ENCODE measurements around the gene TMEM63C.
A peak's percentile ranks its signal among the peaks of the same experiment; 100 is the strongest.

DNA sequence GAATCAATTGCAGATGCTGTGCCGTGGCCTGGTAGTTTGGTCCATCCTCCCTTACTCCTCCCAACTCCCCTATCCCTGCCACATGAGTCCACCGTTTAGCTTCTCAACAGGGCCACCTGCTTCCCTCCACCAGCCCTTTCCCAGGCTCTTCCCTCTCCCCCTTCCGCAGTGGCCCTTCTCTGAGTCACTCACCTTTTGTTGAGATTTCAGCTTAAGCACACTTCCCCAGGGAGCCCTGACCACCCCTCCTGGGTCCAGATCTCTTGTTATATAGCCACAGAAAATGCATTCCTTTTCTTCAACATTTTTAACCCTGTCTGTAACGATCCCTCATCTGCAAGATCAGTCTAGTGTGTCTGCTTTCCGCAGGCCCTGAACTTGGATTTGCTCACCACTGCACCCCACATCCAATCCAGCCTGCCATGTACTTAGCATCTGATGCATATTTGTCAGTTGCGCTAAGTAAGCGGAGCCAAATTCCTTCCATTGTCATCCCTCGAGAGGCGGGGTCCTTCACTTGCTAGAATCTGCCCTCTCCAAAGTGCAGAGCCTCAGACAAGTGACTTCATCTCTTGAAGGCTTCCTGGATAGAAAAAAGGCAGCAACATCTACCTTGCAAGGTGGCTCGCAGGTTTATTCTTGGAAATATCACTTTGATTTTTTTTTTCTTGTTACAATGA is 41.1 kb downstream of the TMEM63C start:
- TF ChIP-seq, protein P1, sequence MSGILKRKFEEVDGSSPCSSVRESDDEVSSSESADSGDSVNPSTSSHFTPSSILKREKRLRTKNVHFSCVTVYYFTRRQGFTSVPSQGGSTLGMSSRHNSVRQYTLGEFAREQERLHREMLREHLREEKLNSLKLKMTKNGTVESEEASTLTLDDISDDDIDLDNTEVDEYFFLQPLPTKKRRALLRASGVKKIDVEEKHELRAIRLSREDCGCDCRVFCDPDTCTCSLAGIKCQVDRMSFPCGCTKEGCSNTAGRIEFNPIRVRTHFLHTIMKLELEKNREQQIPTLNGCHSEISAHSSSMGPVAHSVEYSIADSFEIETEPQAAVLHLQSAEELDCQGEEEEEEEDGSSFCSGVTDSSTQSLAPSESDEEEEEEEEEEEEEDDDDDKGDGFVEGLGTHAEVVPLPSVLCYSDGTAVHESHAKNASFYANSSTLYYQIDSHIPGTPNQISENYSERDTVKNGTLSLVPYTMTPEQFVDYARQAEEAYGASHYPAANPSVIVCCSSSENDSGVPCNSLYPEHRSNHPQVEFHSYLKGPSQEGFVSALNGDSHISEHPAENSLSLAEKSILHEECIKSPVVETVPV (CRISPR knock-in tag; IDR thresholded peaks at IDR 0.05), result no peak
- TF ChIP-seq ZNF70 (CRISPR knock-in tag; IDR thresholded peaks at IDR 0.05), result peak; percentile 70
- TF ChIP-seq BACH2 (CRISPR knock-in tag; IDR thresholded peaks at IDR 0.05; ENCODE audit: borderline replicate concordance), result no peak
- TF ChIP-seq, protein P2, sequence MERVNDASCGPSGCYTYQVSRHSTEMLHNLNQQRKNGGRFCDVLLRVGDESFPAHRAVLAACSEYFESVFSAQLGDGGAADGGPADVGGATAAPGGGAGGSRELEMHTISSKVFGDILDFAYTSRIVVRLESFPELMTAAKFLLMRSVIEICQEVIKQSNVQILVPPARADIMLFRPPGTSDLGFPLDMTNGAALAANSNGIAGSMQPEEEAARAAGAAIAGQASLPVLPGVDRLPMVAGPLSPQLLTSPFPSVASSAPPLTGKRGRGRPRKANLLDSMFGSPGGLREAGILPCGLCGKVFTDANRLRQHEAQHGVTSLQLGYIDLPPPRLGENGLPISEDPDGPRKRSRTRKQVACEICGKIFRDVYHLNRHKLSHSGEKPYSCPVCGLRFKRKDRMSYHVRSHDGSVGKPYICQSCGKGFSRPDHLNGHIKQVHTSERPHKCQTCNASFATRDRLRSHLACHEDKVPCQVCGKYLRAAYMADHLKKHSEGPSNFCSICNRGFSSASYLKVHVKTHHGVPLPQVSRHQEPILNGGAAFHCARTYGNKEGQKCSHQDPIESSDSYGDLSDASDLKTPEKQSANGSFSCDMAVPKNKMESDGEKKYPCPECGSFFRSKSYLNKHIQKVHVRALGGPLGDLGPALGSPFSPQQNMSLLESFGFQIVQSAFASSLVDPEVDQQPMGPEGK (CRISPR knock-in tag; IDR thresholded peaks at IDR 0.05; ENCODE audit: borderline replicate concordance), result no peak
- TF ChIP-seq, protein P3, sequence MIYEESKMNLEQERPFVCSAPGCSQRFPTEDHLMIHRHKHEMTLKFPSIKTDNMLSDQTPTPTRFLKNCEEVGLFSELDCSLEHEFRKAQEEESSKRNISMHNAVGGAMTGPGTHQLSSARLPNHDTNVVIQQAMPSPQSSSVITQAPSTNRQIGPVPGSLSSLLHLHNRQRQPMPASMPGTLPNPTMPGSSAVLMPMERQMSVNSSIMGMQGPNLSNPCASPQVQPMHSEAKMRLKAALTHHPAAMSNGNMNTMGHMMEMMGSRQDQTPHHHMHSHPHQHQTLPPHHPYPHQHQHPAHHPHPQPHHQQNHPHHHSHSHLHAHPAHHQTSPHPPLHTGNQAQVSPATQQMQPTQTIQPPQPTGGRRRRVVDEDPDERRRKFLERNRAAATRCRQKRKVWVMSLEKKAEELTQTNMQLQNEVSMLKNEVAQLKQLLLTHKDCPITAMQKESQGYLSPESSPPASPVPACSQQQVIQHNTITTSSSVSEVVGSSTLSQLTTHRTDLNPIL (CRISPR knock-in tag; IDR thresholded peaks at IDR 0.05; ENCODE audit: low read depth), result no peak
